GM19468 (cell line): ENCODE data around the gene CNPY3.
A peak's percentile ranks its signal among the peaks of the same experiment; 100 is the strongest.

Experiments used
- ATAC-seq: cut with Tn5 transposase; IDR thresholded peaks from one replicate; pipeline ENCODE4 v1.9.1; 2021; ENCODE audit warnings: mild to moderate bottlenecking, moderate library complexity, moderate number of reproducible peaks; ENCODE audit not compliant: unreplicated experiment; ENCODE audit errors: extremely low read depth

Gene CNPY3

GRCh38 chr6:42974919-42975505, 45.7 kb downstream of the CNPY3 start:
- ATAC-seq: no peak

GRCh38 chr6:42978487-42978838, 49.2 kb downstream of the CNPY3 start:
- no peak for ATAC-seq

- peak; percentile 72 for ATAC-seq
Observed at GRCh38 chr6:42978839-42979522, 49.7 kb downstream of the CNPY3 start, which contains the start of gene PEX6. Gene PEX6 (minus strand): TSS chr6:42979181. CDS start chr6:42979150, 31 bp downstream.

GRCh38 chr6:42979523-42980177, 50.4 kb downstream of the CNPY3 start:
- no peak for ATAC-seq

- ATAC-seq: no peak
Observed at GRCh38 chr6:42981836-42982235, 52.6 kb downstream of the CNPY3 start.

- ATAC-seq: peak; percentile 82
Observed at GRCh38 chr6:42984001-42984923, 55.0 kb downstream of the CNPY3 start, which contains the start of gene PPP2R5D. Gene PPP2R5D (plus strand): TSS chr6:42984570. CDS start chr6:42984678, 108 bp downstream.

GRCh38 chr6:42984924-42985475, 55.7 kb downstream of the CNPY3 start:
- no peak for ATAC-seq

- no peak for ATAC-seq
Observed at GRCh38 chr6:42987533-42988451, 58.5 kb downstream of the CNPY3 start.

GRCh38 chr6:42988486-42989020, 59.3 kb downstream of the CNPY3 start:
- no peak for ATAC-seq
